Measurements from ENCODE around the gene FAM241A. TPM values are rescaled to one million over a fixed set of nuclear protein-coding genes. Genes with fewer than 3 reads are reported as not detected.

Gene FAM241A
- total RNA-seq, 1 experiment from 2014 or later: 0.90 TPM

- no peaks in the 10 kb centered on the region for H3K27me3 ChIP-seq (ENCODE audit: control insufficient read depth, insufficient read depth, low read length)
- ChIA-PET CTCF (no interaction called here), POLR2A (no interaction called here)
These were observed 65.5 kb downstream of the FAM241A start for GRCh38 chr4:112210777-112211176.

GRCh38 chr4:112213091-112213490, 67.8 kb downstream of the FAM241A start:
- Histone ChIP-seq H3K4me3 (ENCODE audit: low read depth in 2 of 2, low read length in 2 of 2) (no peak overlapping the region), H3K36me3 (ENCODE audit: control insufficient read depth, insufficient read depth, low read length) (no peaks in the 10 kb centered on the region), H3K4me1 (ENCODE audit: control insufficient read depth, insufficient read depth, low read length) (no peaks in the 10 kb centered on the region), H3K27me3 (ENCODE audit: control insufficient read depth, insufficient read depth, low read length) (no peaks in the 10 kb centered on the region), H3K27ac (ENCODE audit: low read length) (no peak overlapping the region), H3K9me3 (ENCODE audit: control insufficient read depth, insufficient read depth, low read depth, low read length) (no peaks in the 10 kb centered on the region)
- no TSS peak for BruUV-seq (replicated peaks)
- POLR2A ChIA-PET: no interaction called here
- in situ Hi-C loops (cut with HindIII; ENCODE audit: low pct_unique_long_range_greater_than_20kb, low sequenced_read_pairs) (no loop called here), intact Hi-C loops (cut with micrococcal nuclease; ENCODE audit: unreplicated experiment) (no loop called here)
- CTCF ChIA-PET: no interaction called here
- DNase-seq (ENCODE audit: low read depth, low spot score) (no peak), ATAC-seq (no peak)
- TF ChIP-seq TCF7L2 (IDR thresholded peaks at IDR 0.05; ENCODE audit: low read depth, low read length) (no peak), SIN3A (IDR thresholded peaks at IDR 0.05; ENCODE audit: borderline replicate concordance, insufficient read depth, low read depth, low read length) (no peak), POLR2AphosphoS5 (IDR thresholded peaks at IDR 0.05; ENCODE audit: low read depth, low read length) (no peak), CTCF (IDR thresholded peaks at IDR 0.05) (no peak), REST (IDR thresholded peaks at IDR 0.05; ENCODE audit: insufficient read depth in 1 of 2, low read depth in 2 of 2, low read length in 1 of 2) (no peak)

More at GRCh38 chr4:112210777-112211176, 65.5 kb downstream of the FAM241A start:
- ATAC-seq: no peak
- no peaks in the 10 kb centered on the region for H3K9me3 ChIP-seq (ENCODE audit: control insufficient read depth, insufficient read depth, low read depth, low read length)
- H3K4me3 ChIP-seq (ENCODE audit: low read depth in 2 of 2, low read length in 2 of 2): no peak overlapping the region
- BruUV-seq (replicated peaks): no TSS peak
- TF ChIP-seq TCF7L2 (IDR thresholded peaks at IDR 0.05; ENCODE audit: low read depth, low read length) (no peak), POLR2AphosphoS5 (IDR thresholded peaks at IDR 0.05; ENCODE audit: low read depth, low read length) (no peak), SIN3A (IDR thresholded peaks at IDR 0.05; ENCODE audit: borderline replicate concordance, insufficient read depth, low read depth, low read length) (no peak), REST (IDR thresholded peaks at IDR 0.05; ENCODE audit: insufficient read depth in 1 of 2, low read depth in 2 of 2, low read length in 1 of 2) (no peak), CTCF (IDR thresholded peaks at IDR 0.05) (no peak)
- intact Hi-C loops (cut with micrococcal nuclease; ENCODE audit: unreplicated experiment) (no loop called here), in situ Hi-C loops (cut with HindIII; ENCODE audit: low pct_unique_long_range_greater_than_20kb, low sequenced_read_pairs) (no loop called here)
- no peaks in the 10 kb centered on the region for H3K4me1 ChIP-seq (ENCODE audit: control insufficient read depth, insufficient read depth, low read length)
- DNase-seq (ENCODE audit: low read depth, low spot score): no peak
- H3K36me3 ChIP-seq (ENCODE audit: control insufficient read depth, insufficient read depth, low read length): no peaks in the 10 kb centered on the region; the same call in 1 of the 2 replicates
- no peak overlapping the region for H3K27ac ChIP-seq (ENCODE audit: low read length)

Data from Panc1 (cell line).